ENCODE measurements around the gene ESPNL.

GRCh38 chr2:238087211-238087610 lies 12.9 kb upstream of the ESPNL start:
- TF ChIP-seq PREB (CRISPR knock-in tag; IDR thresholded peaks at IDR 0.05; ENCODE audit: borderline replicate concordance): no peak
- no peak for TF ChIP-seq TEAD4 (CRISPR knock-in tag; IDR thresholded peaks at IDR 0.05)
- no peak for TF ChIP-seq CTCF (IDR thresholded peaks at IDR 0.05)
- TF ChIP-seq, protein P1, sequence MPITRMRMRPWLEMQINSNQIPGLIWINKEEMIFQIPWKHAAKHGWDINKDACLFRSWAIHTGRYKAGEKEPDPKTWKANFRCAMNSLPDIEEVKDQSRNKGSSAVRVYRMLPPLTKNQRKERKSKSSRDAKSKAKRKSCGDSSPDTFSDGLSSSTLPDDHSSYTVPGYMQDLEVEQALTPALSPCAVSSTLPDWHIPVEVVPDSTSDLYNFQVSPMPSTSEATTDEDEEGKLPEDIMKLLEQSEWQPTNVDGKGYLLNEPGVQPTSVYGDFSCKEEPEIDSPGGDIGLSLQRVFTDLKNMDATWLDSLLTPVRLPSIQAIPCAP (CRISPR knock-in tag; IDR thresholded peaks at IDR 0.05): no peak

Measured in WTC11 (cell line).